Choroid plexus epithelial cell (primary cell): Measurements from ENCODE around the gene EFHD1.

Experiments used
- DNase-seq: peaks from one replicate; pipeline ENCODE4 v3.0.0-alpha.2; 2010; ENCODE audit warnings: low read depth
- H3K4me3 ChIP-seq: 2 replicates; pipeline ENCODE4 v1.5.1; 2011; ENCODE audit warnings: low read depth, mild to moderate bottlenecking, control low read depth, low read length, moderate library complexity
- CTCF ChIP-seq: conservative IDR thresholded peaks from 2 replicates; pipeline ENCODE4 v1.5.1; 2011; ENCODE audit warnings: low read depth, mild to moderate bottlenecking, control low read depth, inconsistent platforms, low read length, moderate library complexity

Gene EFHD1

GRCh38 chr2:232592772-232593395, 40.5 kb upstream of the EFHD1 start:
- peak; percentile 17 for TF ChIP-seq CTCF
- peak; percentile 82 for DNase-seq
- H3K4me3 ChIP-seq: no peak overlapping the region

DNA sequence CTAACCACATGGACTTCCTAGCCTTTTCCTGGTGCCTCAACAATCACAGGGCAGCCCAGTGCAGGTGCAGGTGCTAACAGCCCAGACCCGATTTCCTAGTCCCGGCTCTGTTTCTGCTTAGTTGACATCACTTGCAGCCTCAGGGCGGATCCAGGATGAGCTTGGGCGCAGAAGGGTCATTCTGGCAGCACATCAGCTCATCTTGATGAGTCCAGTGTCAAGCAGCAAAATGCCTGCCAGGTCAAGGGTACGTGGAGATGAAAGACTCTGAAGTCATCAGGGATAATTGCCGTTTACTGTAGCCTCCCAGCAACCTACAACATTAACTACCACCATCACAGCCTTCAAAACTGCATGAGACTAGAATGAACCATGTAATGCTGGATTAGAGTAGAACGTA, 39.4 kb upstream of the EFHD1 start:
- no peak for DNase-seq
- TF ChIP-seq CTCF: no peak

DNA sequence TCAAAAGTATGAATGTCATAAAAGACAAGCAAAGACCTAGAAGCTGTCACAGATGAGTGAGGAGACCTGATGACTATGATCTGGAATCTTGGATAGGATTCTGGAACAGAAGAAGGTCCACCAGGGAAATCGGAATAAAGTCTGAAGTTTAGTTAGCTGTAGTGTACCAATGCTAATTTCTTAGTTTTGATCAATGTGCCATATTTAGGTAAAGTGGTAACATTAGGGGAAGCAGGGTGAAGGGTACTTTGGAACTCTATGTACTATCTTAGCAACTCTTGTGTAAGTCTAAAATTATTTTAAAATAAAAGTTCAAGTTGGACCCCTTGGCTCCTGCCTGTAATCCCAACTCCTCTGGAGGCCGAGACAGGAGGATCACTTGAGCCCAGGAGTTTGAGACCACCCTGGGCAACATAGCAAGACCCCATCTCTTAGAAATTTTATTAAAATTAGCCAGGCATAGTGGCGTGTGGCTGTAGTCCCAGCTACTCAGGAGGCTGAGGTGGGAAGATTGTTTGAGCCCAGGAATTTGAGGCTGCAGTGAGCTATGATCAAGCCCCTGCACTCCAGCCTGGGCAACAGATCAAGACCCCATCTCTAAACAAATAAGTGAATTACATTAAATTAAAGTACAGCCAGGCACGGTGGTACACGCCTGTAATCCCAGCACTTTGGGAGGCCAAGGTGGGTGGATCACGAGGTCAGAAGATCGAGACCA, 35.9 kb upstream of the EFHD1 start:
- no peak for TF ChIP-seq CTCF
- no peak for DNase-seq
- H3K4me3 ChIP-seq: no peak overlapping the region

More for the DNA sequence above, 39.4 kb upstream of the EFHD1 start:
- no peak overlapping the region for H3K4me3 ChIP-seq

- no peak for TF ChIP-seq CTCF
- H3K4me3 ChIP-seq: no peak overlapping the region
- DNase-seq: no peak
Measured at GRCh38 chr2:232598293-232598692, 35.1 kb upstream of the EFHD1 start.

- no peak for DNase-seq
- no peak for TF ChIP-seq CTCF
- no peak overlapping the region for H3K4me3 ChIP-seq
Measured at GRCh38 chr2:232600053-232600773, 33.2 kb upstream of the EFHD1 start.

GRCh38 chr2:232603283-232603682, 30.1 kb upstream of the EFHD1 start:
- no peak for TF ChIP-seq CTCF
- DNase-seq: no peak
- no peak overlapping the region for H3K4me3 ChIP-seq
